Esophagus mucosa (tissue), 1 donor: ENCODE data around the gene OR10G7. TPM values are rescaled to one million over a fixed set of nuclear protein-coding genes. Genes with fewer than 3 reads are reported as not detected.
A peak's percentile ranks its signal among the peaks of the same experiment; 100 is the strongest.

Experiments
- ATAC-seq: fragments of 200-7000 bp; cut with Tn5 transposase; one replicate; pipeline ENCODE4 v1.9.1; 2020
- total RNA-seq: library from RNA; stranded (reverse); gene quantifications from one replicate; pipeline ENCODE4 v1.2.4, GENCODE V29; 2023
- donor health status: DM: yes; HTN: yes; CAD: no.

Gene OR10G7, protein sequence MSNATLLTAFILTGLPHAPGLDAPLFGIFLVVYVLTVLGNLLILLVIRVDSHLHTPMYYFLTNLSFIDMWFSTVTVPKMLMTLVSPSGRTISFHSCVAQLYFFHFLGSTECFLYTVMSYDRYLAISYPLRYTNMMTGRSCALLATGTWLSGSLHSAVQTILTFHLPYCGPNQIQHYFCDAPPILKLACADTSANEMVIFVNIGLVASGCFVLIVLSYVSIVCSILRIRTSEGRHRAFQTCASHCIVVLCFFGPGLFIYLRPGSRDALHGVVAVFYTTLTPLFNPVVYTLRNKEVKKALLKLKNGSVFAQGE
- not detected for total RNA-seq

DNA sequence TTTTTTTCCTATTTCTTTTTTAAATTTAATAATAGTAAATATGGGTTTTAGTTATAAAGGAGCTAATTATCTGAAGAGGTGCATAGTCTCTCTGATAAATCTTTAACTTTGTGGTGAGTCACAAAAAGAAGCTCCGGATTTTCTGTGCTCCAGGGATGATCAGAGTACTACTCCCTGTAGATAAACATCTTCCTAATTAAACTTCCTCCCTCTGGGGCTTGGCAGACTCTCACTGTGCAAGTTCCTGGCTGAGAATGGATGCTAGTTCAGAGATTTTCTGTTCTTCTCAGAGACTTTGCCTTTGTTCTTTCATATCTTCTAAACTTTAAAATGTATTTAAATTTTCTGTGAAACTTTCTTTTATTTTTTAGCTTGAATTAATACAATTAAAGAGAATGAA lies at the start of gene OR10G7:
Gene OR10G7 (minus strand): TSS at position 72 of the 400 bp plus-strand sequence. CDS start 2,324 bp downstream, outside the sequence.
- ATAC-seq = no peak

DNA sequence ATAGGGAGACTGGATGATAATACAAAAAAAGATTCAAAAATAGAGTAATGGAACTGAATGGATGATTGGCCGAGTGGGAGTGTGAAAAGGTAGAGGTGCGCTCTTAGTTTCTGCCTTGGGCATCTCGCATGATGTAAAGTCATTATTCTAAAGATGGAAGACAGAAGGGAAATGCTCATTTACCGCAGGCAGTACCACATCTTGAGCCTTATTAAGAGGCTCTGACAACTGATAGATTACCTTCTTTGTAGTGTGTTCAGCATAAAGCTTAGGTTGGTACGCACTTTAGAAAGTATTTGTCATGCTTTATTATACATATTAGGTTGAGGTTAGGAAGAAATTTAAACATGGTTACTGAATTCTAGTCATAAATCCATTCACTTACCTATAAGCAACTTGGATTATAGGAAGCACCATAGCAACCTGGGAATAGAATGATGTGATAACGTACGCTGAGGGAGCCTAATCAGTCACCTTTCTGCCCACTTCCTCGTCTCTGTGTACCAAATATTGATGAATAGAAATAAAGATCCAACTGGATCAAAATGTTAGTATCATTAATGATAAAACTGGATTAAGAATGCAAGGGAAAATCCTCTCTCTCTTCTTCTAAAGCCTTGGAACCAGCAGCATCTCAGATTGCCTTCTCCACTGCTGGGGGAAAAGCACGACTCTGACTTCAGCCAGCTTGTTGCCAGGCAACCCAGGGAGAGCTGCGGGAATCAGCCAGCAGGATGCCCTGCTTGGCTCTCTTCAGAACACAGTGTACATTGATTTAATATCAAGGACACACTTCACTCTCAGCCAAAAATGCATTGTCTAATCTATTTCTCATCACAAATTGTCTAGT lies 45.1 kb upstream of the OR10G7 start:
- ATAC-seq = no peak

DNA sequence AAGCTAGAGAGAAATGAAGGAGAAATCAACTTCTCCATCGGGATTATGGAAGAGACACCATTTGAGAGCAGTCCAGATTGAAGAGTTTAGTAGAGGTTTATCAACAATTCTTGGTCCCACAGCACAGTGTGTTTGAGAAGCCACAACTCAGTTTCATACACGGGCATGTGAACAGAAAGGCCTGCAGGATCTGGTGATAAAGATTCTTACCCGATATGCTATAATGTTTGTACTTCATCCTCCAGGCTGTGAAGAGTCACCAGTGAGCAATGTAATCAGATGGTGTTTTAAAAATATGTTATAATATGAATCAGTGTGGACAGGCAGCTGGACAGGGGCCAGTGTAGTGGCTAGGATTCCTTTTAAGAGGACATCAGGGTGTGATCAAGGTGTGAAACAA lies 44.5 kb upstream of the OR10G7 start:
- ATAC-seq = no peak

DNA sequence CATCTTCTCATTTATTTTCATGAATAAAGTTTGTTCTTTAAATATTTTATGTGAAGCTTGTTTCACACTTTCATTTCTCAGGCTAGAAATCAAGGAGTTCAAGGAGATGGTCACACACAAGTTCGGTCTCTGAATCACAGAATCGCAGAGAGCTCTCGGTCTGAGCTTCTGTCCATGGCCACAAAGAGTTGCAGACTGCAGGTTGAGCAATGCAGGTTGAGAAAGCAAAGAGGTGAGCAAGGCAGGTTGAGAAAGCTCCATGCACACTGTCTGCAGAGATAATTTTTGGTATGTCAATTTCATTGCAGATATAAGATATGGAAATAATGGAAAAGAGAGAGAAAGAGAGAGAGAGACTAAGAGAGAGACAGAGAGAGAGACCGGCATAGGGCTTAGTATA lies 41.2 kb upstream of the OR10G7 start:
- ATAC-seq = no peak

DNA sequence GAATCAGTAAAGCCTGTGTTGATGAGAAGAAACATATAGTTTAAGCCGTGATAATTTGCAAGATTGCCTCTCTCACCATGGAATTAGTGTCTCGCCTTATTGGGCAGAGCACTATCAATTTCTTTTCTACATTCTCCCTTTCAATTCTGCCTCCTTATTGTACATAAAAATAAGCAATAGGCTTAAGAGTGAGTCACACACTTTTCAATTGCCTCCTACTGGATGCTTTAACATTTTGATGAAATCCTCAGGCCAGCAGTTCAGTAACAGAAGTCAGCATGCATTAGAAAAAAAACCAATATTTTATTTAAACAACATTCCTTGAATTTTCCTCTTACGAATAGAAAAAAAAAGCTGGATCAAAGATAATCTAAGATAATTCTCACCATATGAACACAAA lies 40.4 kb upstream of the OR10G7 start:
- no peak for ATAC-seq

DNA sequence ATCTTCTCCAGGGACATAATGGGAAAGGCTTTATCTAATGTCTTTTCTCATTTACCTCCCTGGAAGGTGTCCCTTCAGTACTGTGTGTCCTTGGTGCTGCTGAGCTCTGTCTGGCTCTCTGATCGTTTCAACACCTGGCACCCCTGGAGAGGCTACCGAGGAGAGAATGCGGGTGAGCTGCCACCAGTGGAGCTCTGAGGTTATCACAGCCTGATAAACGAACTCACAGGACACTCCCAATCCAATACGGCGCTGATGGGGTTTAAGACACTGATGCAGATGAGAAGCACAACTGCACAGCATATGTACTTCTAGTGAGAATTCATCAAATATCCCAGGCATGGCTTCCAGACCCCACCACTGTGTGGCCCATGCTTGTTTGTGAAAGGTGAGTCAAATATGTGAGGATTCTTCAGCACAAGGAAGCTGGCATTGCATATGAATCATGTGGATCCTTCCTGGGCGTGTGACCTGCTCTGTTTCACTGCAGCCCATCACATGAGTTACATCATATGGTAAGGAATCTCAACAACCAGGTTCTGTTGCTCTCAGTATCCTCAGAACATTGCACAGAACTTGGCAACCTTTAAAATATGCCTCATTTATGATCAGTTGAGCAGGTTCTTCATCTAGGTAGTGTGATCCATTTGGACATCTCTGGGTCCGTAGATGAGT lies 39.3 kb upstream of the OR10G7 start:
- ATAC-seq = peak; percentile 98

DNA sequence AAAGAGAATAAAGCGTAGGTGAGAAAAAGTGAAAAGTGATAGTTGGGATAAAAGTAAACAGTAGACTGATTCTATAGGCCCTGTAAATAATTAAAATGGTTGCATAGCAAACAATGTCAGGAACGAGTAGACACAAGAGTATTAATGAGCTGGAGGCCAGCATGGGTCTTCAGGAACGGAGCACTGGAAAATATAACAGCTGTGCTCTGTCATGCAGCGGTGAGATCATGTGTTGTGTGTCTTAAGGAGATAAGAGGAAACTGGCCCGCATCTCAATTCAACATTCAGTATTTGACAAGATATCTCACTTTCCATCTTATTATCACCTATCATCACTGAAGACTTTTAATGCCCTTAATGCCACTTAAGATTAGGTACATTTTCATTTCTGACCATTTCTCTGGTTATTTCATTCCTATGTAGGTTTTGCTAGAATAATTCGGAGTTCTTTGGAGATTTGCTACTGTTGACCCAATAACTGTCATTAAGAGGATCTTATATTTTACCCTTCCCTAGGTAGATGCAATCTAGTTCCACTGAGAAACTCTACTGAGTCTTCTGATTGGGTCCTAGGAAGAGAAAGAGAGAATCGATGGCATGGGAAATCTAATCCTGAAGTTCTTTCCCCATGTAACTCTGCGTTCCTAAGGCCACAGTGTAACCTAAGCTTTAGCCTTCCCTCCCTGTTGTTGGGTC lies 38.7 kb upstream of the OR10G7 start:
- ATAC-seq = no peak

DNA sequence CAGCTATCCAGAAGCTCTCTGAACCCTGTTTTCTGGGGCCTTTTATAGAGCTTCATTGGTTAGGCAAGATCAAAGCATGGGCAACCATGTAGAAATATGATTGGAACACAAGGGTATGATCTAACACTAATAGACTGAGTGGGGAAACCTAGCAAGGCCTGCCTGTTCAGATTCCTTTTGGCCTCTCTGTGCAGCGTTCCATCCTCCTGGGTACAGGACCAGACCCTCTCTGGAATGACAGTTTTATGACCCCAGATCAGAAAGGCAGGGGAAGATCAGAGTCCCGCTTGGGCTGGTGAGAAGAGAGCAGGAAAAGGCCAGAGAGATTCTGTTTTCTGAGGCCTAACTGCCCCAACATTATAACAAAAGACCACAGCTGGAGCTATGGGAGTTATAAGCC lies 37.5 kb upstream of the OR10G7 start:
- no peak for ATAC-seq

DNA sequence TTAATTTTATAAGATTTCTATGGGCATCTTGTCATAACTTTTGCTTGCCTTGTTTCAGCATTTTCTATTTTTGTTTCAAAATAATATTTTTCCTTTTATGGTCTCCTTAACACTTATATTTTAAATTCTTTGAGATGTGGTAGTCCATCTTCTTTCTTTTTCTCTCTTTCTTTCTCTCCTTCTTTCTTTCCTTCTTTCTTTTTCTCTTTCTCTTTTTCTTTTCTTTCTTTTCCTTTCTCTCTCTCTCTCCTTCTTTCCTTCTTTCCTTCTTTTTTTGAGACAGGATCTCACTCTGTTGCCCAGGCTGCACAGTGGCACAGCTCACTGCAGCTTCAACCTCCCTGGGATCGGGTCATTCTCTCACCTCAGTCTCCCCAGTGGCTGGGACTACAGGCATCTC lies 36.1 kb upstream of the OR10G7 start:
- no peak for ATAC-seq

DNA sequence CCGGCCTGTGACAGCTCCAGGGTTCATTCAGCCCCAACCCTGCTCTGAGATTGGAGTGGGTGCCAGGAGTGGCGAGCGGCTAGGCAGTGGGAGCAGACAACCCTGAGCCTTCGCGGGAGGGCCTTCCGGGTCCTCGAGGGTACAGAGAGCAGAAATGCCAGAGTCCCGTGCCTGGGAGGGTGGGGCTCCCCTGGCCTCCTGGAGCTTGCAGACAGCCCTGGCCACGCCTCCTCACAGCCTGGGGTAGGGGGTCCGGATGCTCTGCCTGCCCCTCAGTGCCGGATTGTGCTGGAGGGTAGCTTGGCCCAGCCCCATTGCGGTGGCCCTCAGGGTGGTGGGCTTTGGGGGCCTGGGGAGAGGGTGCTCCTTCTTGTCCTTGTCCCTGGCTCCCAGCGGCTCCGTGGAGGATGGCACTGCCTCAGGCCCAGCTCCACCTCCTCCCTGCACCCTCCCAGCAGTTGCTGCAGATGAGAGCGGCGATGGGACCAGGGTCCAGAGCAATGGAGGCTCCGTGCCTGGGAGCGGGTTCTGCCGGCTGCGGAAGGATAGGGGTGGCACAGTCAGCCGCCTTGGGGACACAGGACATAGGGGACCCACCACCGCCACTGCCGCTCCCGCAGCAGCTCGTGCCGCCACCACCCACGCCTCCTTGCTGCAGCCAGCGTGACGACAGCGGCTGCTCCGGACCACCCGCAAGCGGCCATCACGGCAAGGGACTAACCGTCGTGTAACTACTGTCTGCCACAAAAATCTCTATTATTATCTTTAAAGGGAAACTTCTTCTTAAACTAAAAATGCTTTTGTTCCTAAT lies 34.9 kb upstream of the OR10G7 start:
- ATAC-seq = peak; percentile 17

DNA sequence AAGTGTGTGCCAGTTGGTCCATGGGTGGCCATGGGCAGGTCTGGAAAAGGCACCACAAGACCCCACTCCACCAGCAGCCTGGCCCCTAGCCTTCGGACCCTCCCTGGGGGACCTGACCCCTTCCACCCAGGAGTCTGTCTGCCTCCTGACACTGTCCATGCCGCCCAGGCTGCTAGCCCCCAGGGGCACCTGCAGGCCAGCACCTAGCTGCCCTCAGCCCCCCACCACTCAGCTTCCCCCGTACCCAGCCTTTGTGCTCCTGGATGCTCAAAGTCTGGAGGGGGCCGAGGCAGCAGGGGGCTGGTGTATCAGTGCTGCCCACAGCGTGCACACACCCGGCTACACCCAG lies 34.3 kb upstream of the OR10G7 start:
- ATAC-seq = no peak

DNA sequence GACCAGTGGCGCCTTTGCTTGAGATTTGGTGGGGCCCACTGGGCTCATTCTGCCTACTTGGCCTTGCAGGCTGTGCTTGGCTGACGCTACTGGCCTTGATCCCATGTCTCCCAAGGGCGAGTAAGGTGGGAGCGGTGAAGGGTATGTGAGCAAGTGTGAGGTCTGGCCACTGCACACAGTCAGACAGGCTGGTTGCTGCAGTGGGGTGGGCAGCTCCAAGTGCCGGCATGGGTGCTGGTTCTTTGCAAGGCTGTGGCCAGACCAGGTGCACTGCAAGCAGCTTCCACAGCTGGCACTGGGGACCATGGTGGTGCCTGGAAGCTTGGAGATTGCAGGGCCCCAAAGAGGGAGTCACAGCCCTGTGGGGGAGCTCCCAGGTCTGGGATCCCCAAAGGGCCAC lies 33.4 kb upstream of the OR10G7 start:
- ATAC-seq = no peak

DNA sequence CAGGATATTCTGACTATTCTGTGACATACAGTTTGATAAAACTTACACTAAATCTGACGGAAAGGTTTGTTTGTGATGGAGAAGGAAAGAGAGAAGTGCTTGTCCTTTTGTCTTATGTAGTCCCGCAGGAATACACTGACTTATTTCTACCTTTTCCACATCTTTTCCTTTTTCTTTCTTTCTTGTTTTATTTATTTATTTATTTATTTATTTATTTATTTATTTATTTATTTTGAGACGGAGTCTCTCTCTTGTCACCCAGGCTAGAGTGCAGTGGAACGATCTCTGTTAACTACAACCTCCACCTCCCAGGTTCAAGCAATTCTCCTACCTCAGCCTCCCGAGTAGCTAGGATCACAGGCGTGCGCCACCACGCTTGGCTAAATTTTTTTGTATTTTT lies 31.0 kb upstream of the OR10G7 start:
- no peak for ATAC-seq

DNA sequence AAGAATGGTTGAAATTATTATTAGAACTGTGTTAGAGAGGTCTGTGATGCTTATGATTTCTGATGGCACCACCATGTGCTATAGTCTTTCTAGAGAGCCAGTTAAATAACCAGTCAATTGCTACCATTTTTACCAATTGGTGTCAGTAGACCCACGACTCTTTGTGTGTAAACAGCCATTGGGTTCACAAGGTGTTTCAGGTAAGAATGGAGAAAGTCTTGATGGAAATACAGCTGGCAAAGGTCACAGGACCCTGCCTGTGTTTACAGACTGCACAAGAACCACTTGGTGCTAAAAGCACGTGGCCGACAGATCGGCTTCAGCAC lies 30.5 kb upstream of the OR10G7 start:
- no peak for ATAC-seq

DNA sequence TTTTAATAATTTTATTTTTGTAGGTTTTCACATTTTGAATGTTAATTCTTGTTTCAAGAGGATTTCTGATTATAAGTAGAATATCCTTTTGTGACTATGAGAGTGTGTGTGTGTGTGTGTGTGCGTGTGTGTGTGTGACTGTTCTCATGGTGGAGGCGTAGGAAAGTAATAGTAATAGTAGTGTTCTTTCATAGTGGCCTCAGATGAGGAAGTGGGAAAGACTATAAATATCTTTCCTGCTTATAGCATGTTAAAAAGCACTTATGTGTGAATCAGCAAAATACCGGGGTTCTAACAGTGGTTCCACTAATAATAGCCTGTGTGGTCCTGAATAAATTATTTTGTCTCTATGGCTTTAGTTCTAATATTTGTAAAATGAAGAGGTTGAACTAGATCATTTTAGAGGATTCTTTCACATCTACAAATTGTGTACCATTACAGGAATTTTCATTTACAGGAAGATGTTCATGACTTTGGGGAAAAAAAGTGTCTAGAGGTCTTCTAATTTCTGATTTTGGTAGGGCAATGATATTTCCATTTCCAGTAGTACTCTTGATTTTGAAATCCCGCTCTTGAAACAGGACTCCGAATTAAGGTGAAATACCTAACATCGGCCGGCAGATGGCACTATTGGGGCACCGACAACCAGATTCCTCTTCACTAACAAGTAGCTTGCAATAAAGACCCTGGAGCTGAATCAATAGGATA lies 29.9 kb upstream of the OR10G7 start:
- peak; percentile 64 for ATAC-seq

DNA sequence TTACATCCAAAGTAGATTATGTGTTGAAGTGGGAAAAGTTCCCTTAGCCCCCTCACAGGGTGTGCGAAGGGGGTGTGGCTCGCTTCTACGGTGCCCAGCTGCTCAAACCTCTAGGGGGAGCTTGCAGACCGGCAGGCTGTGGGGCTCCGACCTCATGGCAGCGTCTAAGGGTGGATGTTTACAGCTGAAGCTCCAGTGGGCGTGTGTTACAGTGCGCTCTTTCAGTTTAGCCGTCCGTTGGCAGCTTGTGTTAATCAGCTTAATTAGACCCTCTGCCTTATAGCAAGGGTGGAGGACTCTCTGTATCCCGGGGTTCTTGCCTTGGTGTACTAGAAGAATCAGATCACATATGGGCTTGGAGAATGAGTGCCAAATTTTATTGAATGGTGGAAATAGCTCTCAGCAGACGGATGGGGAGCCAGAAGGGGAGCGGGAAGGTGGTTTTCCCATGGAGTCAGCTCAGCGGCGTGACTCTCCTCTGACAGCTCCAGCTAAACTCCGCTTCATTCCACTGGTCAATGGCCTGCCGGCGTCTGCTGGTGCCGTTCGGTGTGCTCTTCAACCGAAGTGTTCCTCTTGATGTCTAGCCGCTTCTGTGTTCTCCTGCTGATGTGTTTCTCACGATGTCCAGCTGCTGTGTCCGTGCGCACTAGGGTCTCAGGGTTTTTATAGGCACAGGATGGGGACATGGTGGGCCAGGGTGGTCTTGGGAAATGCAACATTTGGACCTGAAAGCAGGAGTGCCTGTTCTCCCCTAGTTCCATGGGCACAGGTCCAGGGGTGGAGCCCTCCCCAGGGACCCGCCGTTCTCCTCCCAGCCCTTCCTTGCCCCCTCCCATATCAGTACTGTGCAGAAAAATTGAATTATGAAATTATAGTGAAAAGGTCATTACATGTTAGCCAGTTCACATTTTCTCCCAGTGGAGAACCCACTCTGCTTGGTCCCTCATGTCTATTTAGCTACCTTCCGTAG lies 28.6 kb upstream of the OR10G7 start:
- ATAC-seq = peak; percentile 68

DNA sequence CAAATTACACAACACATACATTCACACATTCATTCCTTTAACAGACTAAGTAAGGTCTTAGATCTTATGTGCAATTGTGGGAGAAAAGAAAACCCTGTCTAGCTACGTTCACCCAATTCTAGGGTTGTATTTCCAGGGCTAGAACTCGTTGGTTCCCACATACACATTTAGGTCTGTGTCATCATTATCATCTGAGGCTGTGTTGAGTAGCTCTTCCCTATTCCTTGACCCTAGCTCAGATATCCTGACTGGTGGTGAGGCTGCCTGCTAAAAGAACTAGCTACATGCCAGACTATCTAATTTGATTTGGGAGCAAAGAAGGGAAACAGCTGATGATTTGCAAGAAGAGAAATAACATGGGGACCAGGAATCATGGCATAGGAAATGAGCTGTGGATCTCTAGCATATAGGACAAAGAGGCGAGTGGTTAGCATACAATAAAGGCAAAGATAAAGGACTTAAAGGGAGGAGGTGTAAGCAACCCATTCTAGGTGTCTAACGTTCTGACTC lies 27.5 kb upstream of the OR10G7 start:
- ATAC-seq = no peak

DNA sequence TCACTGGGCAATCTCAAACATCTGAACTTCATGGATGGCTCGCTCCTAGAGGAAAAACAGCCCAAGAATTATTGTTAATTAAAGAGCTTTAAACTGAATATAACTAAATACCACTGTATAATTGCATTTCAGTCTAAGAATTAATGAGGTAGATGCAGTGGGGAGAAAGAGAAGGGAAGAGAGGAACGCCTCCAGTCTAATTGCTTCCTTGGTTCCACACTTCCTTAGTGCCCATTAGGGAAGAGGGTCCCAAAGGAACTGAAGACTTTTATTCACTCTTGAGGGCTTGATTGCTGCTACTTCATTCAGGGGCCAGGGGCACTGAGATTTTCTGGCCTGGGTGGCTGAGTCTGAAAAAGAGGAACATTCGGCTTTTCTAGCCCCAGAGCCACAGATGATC lies 11.8 kb upstream of the OR10G7 start:
- ATAC-seq = no peak

DNA sequence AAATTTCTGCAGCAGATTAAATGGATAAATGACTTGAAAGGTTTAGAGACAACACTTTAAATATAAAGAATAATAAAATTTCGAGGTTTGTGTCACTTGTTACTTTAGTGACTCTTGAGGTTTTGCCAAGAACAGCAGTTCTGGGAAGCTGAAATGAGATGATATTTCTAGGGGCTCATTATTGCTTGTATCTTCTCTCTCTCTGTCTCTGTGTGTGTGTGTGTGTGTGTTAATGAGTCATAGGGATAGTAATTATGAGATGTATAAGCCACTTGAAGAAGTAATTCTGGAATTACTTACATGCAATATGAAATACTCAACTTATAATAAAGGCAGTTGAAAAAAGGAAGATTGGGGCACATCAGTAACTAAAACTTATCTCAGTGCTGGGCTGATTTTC lies 9.6 kb upstream of the OR10G7 start:
- ATAC-seq = no peak

DNA sequence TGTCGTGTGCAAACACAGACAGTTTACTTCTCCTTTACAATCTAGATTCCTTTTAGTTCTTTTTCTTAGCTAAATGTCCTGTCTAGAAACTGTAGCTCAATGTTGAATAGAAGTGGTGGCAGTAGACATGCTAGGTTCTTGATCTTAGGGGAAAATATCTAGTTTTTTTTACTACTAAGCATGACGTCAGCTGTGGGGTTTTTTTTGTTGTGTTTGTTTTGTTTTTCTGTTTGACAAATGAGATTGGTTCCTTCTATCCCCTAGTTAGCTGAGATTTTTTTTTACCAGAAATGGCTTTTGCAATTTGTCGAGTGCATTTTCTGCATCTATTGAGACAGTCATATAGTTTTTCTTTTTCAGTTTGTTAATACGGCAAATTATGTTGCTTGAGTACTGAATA lies 2.3 kb upstream of the OR10G7 start:
- no peak for ATAC-seq
